Smooth muscle cell of bladder (primary cell): ENCODE data around the gene GPBP1. TPM values are rescaled to one million over a fixed set of nuclear protein-coding genes. Genes with fewer than 3 reads are reported as not detected.

Source experiments
- total RNA-seq: library from RNA; depleted of rRNA; stranded (reverse); fragments of >200 nt; gene quantifications from 2 replicates; pipeline ENCODE4 v1.2.3, GENCODE V29; 2014

The GPBP1 gene, protein sequence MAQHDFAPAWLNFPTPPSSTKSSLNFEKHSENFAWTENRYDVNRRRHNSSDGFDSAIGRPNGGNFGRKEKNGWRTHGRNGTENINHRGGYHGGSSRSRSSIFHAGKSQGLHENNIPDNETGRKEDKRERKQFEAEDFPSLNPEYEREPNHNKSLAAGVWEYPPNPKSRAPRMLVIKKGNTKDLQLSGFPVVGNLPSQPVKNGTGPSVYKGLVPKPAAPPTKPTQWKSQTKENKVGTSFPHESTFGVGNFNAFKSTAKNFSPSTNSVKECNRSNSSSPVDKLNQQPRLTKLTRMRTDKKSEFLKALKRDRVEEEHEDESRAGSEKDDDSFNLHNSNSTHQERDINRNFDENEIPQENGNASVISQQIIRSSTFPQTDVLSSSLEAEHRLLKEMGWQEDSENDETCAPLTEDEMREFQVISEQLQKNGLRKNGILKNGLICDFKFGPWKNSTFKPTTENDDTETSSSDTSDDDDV
- 57.7 and 59.0 TPM in 2 replicates for total RNA-seq

DNA sequence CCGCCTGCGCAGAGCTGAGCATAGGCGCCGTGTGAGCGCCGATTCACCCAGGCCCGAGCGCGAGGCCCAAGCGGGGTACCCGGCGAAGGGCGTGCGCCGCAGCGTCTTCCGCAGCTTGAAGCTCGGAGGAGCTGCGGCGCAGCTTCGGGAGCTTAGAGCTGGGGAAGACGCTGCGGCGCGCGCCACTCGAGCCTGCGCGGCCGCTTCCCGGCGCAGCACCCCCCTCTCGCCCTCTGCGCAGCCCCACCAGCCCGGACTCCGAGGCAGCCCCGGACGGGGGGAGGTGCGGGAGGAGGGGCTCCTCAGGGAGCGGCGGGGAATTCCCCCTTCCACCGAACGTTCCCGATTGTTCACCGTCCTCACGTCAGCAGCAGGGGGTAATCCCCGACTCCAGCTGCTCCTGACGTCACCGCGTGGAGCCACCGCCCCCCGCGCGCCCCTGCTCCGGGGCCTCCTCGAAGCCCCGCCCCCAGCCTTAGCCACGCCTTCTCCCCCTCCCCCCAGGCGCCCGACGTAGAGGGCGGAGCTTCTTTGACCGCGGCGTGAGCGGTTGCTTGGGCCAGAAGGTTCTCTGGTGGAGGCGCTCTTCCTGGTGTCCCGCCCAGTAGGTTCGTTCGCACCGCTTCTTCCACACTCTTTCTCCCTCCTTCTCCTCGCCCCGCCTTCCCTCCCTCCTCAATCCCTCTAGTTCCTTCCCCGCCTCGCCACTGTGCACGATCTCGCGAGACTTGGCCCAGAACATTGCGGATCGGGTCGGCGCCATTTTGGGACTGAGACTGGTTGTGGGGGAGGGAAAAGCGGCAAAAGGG is at the start of gene GPBP1:
Gene GPBP1 (plus strand): TSS at position 741 of the 809 bp plus-strand sequence. CDS start 40,072 bp downstream, outside the sequence.

Other genes starting within 250 kb of the GPBP1 start
- gene MIER3, start 221.9 kb upstream of the GPBP1 start, total RNA-seq, result 12.2 and 13.0 TPM in 2 replicates